OCI-LY1 (cell line): ENCODE results near the gene VEGFA.

Source experiments
- EZH2 ChIP-seq: fragments of 200-600 bp; sonication (generic), shearing (Covaris generic); IDR thresholded peaks from 2 replicates; pipeline ENCODE4 v1.8.0; 2017; ENCODE audit warnings: borderline replicate concordance, mixed run types, mild to moderate bottlenecking, antibody characterized with exemption, low read length, moderate library complexity, mixed read lengths
- TF ChIP-seq, protein P1 (sequence below): fragments of 200-600 bp; sonication (generic), shearing (Covaris generic); IDR thresholded peaks from 2 replicates; pipeline ENCODE4 v1.5.1; 2017; ENCODE audit warnings: mild to moderate bottlenecking, antibody characterized with exemption, low read length, moderate library complexity, mixed read lengths

GRCh38 chr6:43725643-43726580 lies 44.1 kb upstream of the VEGFA start:
- TF ChIP-seq, protein P1, sequence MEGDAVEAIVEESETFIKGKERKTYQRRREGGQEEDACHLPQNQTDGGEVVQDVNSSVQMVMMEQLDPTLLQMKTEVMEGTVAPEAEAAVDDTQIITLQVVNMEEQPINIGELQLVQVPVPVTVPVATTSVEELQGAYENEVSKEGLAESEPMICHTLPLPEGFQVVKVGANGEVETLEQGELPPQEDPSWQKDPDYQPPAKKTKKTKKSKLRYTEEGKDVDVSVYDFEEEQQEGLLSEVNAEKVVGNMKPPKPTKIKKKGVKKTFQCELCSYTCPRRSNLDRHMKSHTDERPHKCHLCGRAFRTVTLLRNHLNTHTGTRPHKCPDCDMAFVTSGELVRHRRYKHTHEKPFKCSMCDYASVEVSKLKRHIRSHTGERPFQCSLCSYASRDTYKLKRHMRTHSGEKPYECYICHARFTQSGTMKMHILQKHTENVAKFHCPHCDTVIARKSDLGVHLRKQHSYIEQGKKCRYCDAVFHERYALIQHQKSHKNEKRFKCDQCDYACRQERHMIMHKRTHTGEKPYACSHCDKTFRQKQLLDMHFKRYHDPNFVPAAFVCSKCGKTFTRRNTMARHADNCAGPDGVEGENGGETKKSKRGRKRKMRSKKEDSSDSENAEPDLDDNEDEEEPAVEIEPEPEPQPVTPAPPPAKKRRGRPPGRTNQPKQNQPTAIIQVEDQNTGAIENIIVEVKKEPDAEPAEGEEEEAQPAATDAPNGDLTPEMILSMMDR: no peak
- TF ChIP-seq EZH2: no peak
